Measurements from ENCODE around the gene NR1D1. TPM values are rescaled to one million over a fixed set of nuclear protein-coding genes. Genes with fewer than 3 reads are reported as not detected.

NR1D1 gene
- total and polyA plus RNA-seq, 2 of the 13 experiments (the other 11 are each of a cell fraction or from before 2014, with no cell fraction given) = 2.1 to 2.7 TPM

DNA sequence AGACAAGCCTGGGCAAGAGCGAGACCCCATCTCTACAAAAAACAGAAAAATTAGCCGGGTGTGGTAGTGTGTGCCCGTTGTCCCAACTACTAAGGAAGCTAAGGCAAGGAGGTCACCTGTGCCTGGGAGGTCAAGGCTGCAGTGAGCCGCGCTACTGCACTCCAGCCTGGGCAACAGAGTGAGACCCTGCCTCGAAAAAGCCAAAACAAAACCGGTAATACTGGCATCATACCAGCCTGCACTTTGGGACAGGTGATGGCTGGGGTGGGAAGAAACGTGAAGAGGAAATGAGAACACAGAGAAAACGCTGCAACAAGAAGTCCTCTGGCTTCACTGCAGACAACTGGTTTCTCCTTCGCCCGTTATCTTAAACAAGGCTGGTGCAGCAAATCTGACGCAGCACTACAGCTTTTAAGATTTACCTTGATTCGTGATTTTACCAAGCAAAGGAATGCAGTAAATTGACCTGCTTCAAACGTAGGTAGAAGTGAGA lies 39.2 kb upstream of the NR1D1 start (continued):
- TF ChIP-seq, protein P1, sequence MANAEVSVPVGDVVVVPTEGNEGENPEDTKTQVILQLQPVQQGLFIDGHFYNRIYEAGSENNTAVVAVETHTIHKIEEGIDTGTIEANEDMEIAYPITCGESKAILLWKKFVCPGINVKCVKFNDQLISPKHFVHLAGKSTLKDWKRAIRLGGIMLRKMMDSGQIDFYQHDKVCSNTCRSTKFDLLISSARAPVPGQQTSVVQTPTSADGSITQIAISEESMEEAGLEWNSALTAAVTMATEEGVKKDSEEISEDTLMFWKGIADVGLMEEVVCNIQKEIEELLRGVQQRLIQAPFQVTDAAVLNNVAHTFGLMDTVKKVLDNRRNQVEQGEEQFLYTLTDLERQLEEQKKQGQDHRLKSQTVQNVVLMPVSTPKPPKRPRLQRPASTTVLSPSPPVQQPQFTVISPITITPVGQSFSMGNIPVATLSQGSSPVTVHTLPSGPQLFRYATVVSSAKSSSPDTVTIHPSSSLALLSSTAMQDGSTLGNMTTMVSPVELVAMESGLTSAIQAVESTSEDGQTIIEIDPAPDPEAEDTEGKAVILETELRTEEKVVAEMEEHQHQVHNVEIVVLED (CRISPR knock-in tag; IDR thresholded peaks at IDR 0.05; ENCODE audit: borderline replicate concordance) = no peak
- TF ChIP-seq SP2 (CRISPR knock-in tag; IDR thresholded peaks at IDR 0.05) = no peak
- TF ChIP-seq, protein P2, sequence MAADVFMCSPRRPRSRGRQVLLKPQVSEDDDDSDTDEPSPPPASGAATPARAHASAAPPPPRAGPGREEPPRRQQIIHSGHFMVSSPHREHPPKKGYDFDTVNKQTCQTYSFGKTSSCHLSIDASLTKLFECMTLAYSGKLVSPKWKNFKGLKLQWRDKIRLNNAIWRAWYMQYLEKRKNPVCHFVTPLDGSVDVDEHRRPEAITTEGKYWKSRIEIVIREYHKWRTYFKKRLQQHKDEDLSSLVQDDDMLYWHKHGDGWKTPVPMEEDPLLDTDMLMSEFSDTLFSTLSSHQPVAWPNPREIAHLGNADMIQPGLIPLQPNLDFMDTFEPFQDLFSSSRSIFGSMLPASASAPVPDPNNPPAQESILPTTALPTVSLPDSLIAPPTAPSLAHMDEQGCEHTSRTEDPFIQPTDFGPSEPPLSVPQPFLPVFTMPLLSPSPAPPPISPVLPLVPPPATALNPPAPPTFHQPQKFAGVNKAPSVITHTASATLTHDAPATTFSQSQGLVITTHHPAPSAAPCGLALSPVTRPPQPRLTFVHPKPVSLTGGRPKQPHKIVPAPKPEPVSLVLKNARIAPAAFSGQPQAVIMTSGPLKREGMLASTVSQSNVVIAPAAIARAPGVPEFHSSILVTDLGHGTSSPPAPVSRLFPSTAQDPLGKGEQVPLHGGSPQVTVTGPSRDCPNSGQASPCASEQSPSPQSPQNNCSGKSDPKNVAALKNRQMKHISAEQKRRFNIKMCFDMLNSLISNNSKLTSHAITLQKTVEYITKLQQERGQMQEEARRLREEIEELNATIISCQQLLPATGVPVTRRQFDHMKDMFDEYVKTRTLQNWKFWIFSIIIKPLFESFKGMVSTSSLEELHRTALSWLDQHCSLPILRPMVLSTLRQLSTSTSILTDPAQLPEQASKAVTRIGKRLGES (CRISPR knock-in tag; IDR thresholded peaks at IDR 0.05; ENCODE audit: borderline replicate concordance) = no peak
- TF ChIP-seq MATR3 (CRISPR knock-in tag; IDR thresholded peaks at IDR 0.05) = no peak
- TF ChIP-seq, protein P3, sequence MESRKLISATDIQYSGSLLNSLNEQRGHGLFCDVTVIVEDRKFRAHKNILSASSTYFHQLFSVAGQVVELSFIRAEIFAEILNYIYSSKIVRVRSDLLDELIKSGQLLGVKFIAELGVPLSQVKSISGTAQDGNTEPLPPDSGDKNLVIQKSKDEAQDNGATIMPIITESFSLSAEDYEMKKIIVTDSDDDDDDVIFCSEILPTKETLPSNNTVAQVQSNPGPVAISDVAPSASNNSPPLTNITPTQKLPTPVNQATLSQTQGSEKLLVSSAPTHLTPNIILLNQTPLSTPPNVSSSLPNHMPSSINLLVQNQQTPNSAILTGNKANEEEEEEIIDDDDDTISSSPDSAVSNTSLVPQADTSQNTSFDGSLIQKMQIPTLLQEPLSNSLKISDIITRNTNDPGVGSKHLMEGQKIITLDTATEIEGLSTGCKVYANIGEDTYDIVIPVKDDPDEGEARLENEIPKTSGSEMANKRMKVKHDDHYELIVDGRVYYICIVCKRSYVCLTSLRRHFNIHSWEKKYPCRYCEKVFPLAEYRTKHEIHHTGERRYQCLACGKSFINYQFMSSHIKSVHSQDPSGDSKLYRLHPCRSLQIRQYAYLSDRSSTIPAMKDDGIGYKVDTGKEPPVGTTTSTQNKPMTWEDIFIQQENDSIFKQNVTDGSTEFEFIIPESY (CRISPR knock-in tag; IDR thresholded peaks at IDR 0.05) = no peak
- TF ChIP-seq DR1 (CRISPR knock-in tag; IDR thresholded peaks at IDR 0.05) = no peak
- no peak for TF ChIP-seq ZC3H13 (CRISPR knock-in tag; IDR thresholded peaks at IDR 0.05)
- TF ChIP-seq, protein P4, sequence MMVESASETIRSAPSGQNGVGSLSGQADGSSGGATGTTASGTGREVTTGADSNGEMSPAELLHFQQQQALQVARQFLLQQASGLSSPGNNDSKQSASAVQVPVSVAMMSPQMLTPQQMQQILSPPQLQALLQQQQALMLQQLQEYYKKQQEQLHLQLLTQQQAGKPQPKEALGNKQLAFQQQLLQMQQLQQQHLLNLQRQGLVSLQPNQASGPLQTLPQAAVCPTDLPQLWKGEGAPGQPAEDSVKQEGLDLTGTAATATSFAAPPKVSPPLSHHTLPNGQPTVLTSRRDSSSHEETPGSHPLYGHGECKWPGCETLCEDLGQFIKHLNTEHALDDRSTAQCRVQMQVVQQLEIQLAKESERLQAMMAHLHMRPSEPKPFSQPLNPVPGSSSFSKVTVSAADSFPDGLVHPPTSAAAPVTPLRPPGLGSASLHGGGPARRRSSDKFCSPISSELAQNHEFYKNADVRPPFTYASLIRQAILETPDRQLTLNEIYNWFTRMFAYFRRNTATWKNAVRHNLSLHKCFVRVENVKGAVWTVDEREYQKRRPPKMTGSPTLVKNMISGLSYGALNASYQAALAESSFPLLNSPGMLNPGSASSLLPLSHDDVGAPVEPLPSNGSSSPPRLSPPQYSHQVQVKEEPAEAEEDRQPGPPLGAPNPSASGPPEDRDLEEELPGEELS (CRISPR knock-in tag; IDR thresholded peaks at IDR 0.05) = peak; percentile 31; the same call in 1 of the 2 replicates
- TF ChIP-seq ZNF451 (CRISPR knock-in tag; IDR thresholded peaks at IDR 0.05) = no peak
- no peak for TF ChIP-seq NRL (CRISPR knock-in tag; IDR thresholded peaks at IDR 0.05; ENCODE audit: borderline replicate concordance)
- TF ChIP-seq CHCHD3 (CRISPR knock-in tag; IDR thresholded peaks at IDR 0.05) = no peak
- TF ChIP-seq ZNF253 (CRISPR knock-in tag; IDR thresholded peaks at IDR 0.05; ENCODE audit: borderline replicate concordance) = no peak
- TF ChIP-seq ELF4 (CRISPR knock-in tag; IDR thresholded peaks at IDR 0.05; ENCODE audit: borderline replicate concordance) = no peak
- TF ChIP-seq, protein P5, sequence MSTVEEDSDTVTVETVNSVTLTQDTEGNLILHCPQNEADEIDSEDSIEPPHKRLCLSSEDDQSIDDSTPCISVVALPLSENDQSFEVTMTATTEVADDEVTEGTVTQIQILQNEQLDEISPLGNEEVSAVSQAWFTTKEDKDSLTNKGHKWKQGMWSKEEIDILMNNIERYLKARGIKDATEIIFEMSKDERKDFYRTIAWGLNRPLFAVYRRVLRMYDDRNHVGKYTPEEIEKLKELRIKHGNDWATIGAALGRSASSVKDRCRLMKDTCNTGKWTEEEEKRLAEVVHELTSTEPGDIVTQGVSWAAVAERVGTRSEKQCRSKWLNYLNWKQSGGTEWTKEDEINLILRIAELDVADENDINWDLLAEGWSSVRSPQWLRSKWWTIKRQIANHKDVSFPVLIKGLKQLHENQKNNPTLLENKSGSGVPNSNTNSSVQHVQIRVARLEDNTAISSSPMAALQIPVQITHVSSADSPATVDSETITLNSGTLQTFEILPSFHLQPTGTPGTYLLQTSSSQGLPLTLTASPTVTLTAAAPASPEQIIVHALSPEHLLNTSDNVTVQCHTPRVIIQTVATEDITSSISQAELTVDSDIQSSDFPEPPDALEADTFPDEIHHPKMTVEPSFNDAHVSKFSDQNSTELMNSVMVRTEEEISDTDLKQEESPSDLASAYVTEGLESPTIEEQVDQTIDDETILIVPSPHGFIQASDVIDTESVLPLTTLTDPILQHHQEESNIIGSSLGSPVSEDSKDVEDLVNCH (CRISPR knock-in tag; IDR thresholded peaks at IDR 0.05) = no peak
- peak; percentile 42; the same call in 1 of the 2 replicates for TF ChIP-seq TARDBP (CRISPR knock-in tag; IDR thresholded peaks at IDR 0.05)
- no peak for TF ChIP-seq TP53 (CRISPR knock-in tag; conservative IDR thresholded peaks at IDR 0.05)
- TF ChIP-seq JUN (CRISPR knock-in tag; IDR thresholded peaks at IDR 0.05) = no peak
- no peak for TF ChIP-seq HMG20B (CRISPR knock-in tag; conservative IDR thresholded peaks at IDR 0.05)
- peak; percentile 56; the same call in 1 of the 2 replicates for TF ChIP-seq ZNF331 (CRISPR knock-in tag; IDR thresholded peaks at IDR 0.05)
- TF ChIP-seq SALL2 (CRISPR knock-in tag; IDR thresholded peaks at IDR 0.05) = no peak
